ENCODE data around the gene ATXN1.

- TF ChIP-seq CTCF (IDR thresholded peaks at IDR 0.05) (no peak), POLR2A (IDR thresholded peaks at IDR 0.05) (no peak)
Observed at GRCh38 chr6:16522937-16523336, 238.3 kb downstream of the ATXN1 start.

Measured in lower leg skin (tissue), 3 donors.